ENCODE data around the gene TUBB1.

GRCh38 chr20:59018817-59019216, 412 bp upstream of the TUBB1 start:
- TF ChIP-seq, protein P1, sequence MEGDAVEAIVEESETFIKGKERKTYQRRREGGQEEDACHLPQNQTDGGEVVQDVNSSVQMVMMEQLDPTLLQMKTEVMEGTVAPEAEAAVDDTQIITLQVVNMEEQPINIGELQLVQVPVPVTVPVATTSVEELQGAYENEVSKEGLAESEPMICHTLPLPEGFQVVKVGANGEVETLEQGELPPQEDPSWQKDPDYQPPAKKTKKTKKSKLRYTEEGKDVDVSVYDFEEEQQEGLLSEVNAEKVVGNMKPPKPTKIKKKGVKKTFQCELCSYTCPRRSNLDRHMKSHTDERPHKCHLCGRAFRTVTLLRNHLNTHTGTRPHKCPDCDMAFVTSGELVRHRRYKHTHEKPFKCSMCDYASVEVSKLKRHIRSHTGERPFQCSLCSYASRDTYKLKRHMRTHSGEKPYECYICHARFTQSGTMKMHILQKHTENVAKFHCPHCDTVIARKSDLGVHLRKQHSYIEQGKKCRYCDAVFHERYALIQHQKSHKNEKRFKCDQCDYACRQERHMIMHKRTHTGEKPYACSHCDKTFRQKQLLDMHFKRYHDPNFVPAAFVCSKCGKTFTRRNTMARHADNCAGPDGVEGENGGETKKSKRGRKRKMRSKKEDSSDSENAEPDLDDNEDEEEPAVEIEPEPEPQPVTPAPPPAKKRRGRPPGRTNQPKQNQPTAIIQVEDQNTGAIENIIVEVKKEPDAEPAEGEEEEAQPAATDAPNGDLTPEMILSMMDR (optimal IDR thresholded peaks at IDR 0.05 in 1 of 3, IDR thresholded peaks at IDR 0.05 in 1 of 3, conservative IDR thresholded peaks at IDR 0.05 in 1 of 3; ENCODE audit: extremely low read depth in 1 of 3, insufficient read depth in 2 of 3, low read length in 3 of 3), result no peak
- TF ChIP-seq EZH2 (IDR thresholded peaks at IDR 0.05; ENCODE audit: low read length), result no peak

Measured in keratinocyte (primary cell).